Occipital lobe (tissue), 2 donors: ENCODE measurements around the gene CKS2. TPM values are rescaled to one million over a fixed set of nuclear protein-coding genes. Genes with fewer than 3 reads are reported as not detected.
"Not testable (repeated sequence)": the region's sequence is repeated elsewhere in the genome, so short reads cannot be mapped to it uniquely, and the experiment has no call there.

ENCODE experiments used
- DNase-seq: peaks from one replicate; lab custom pipeline; 2025; lab: John Stamatoyannopoulos, UW
- total RNA-seq: library from RNA; depleted of rRNA; stranded (reverse); fragments of >200 nt; gene quantifications from one replicate; pipeline ENCODE4 v1.2.3, GENCODE V29; 2014

The CKS2 gene
- total RNA-seq, 1 donor from 2014 or later = 34.3 TPM

DNA sequence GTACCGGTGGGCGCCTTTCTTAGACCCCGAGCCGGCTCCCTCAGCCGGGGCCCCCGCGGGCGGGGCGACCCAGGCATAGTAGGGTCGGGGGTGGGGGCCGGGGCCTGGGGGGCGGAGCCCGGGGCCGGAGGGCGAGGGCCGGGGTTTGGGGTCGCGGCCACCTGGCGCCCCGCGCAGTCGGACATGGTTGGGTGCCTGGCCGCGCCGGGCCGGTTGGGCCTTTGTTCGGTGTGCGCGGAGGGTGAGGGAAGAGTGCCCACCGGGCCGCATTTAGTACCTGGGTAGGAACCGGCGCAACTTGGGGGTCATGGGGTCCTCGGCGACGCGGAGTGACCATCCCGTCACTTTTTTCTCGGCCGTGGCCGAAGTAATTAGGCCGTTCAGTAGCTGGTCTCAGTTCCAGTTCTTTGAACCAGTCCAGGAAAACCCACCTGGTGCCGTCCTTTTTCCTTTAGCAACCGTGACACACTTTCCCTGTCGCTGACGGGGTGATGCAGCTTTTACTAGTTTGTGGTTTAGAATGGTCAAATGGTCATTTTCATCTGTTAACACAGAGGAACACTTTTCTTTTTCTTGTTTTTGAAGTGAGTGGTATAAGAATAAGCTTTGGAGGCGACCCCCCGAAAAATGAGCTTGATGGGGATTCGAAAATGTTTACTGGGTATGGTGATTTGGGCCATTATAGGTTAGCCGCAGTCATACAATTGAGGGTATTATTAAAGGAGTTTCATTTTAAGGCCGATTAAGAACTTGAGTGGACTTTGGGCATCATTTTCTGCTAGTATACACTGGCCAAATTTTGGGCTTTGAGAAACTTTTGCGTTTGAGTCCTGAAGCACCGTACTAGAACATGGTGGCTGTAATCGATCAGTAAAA is 589 bp downstream of the CKS2 start:
- no peak for DNase-seq

DNA sequence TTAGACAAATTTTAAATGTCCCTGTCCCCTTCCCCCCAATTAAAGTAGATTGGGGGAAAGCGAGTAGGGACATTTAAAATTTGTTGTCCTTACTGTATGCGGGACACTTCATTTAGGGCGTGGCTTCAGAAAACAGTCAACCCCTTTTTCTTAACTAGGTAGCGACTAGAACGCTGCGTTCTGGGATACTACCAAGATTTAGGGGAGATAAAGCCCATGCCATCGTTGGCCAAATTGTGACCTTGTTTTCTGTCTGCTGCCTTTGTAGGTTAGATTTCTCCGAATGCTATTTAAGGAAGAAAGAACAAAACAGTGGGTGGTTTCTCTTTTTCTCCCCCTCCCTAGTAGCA is 1.2 kb downstream of the CKS2 start:
- no peak for DNase-seq

DNA sequence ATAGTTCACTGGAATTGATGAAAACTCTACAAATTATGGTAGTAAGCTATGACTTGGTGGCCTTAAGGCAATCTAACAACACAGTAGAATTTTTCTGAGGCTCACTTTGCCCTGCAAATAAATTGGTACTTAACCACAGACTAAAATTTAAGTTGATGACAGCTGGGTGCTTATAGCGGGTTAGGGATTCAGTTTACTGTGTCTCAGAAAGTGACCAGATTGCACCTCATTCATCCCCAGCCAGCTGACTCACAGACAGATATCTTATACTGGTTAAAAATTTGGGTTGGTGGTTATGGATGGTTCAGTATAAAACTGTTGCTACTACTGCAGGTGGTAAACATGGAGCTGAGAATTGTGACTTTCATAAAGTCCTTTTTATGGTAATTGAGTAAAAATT is 2.8 kb downstream of the CKS2 start:
- no peak for DNase-seq

GRCh38 chr9:89314955-89315354 is 4.0 kb downstream of the CKS2 start:
- no peak for DNase-seq

- no peak for DNase-seq
Measured at GRCh38 chr9:89315482-89315881, 4.5 kb downstream of the CKS2 start.

DNA sequence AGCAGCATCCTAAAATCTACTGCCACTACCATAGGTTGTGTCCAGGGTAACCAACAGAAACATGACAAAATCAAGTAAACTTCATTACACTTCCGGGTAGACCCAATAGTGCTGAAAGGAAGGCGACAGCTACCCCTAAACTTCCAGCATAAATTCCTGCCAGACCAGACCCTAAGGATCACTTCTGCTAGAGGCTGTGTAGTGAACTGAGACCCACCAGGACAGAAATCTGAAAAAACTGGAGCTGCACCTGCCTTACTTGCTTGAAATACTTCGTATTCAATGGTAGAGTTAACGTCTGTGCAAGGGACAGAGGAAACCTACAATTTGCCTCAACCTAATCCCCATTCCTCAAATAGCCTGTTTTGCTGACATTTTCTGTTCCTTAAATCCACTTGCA is 6.3 kb downstream of the CKS2 start:
- DNase-seq = no peak

GRCh38 chr9:89318123-89319014 is 7.4 kb downstream of the CKS2 start, which contains the start of gene SECISBP2:
Gene SECISBP2 (plus strand): TSS chr9:89318500. CDS start chr9:89318577, 77 bp downstream.
- peak; percentile 94 for DNase-seq

DNA sequence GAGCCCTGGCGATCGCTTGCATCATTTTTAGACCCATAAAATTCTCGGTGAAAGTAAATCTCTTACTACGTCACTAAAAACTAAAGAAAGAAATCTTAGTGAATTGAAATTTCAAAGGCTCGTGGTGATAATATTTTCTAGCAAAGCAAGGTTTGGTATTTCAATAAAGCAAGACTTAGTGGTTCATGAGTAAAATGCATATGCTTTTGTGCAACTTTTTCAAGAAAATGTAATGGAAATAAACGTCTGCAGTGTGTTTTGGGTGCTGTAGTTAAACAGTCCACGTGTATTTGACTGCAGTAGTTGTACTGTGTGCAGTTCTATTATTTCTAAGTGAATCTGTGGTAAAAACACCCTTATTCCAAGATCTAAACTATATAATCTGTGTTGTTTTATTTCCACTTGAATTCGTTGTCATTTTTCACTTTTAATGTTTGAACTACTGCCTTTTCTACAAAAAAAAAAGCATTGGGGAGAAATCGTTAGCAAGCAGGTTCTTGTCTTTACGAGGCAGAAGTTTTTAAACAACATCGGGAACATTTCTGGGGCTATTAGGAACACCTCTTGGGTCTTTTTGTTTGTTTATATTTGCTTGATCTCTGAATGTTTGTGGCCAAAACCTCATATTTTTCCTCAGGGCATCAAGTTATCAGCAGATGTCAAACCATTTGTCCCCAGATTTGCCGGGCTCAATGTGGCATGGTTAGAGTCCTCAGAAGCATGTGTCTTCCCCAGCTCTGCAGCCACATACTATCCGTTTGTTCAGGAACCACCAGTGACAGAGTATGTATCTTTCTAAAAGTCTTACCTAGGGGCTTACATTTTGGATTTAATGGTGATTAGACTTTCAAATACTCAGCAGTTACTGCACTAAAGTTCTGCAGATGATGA is 8.3 kb downstream of the CKS2 start:
- no peak for DNase-seq

DNA sequence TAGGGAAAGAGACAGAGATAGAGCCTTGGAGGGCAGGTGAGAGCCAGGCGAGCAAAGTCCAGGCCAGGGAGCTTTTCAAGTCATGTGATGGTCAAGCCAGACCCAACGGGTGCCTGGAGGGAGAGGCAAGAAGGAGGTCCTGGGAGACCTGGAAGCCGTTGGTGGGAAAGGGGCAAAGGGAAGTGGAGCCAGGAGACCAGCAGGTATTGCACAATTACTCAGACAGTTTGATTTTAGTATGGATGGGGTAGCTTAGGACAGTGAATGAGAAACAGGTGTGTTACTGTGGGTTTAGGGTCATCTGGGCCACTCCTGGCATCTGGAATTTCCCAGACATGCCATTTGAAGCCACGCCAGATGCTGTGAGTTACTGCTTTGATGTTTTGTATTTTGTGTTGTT is 12.4 kb downstream of the CKS2 start:
- DNase-seq = no peak

DNA sequence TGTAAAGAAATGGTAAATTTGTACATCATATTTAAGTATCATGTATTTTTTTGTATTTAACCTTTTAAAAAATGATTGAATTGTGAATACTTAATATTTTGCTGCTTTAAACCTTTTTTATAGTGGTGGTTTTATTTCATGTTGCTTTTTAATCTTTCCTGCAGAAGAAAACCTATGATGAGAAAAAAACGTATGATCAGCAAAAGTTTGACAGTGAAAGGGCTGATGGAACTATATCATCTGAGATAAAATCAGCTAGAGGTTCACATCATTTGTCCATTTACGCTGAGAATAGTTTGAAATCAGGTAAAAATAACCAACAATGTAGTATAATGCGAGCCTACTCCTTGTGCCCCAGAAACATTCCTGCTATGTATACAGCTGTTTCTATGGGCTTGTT is 14.7 kb downstream of the CKS2 start:
- DNase-seq = no peak

GRCh38 chr9:89328064-89328463 is 17.1 kb downstream of the CKS2 start:
- DNase-seq = no peak

DNA sequence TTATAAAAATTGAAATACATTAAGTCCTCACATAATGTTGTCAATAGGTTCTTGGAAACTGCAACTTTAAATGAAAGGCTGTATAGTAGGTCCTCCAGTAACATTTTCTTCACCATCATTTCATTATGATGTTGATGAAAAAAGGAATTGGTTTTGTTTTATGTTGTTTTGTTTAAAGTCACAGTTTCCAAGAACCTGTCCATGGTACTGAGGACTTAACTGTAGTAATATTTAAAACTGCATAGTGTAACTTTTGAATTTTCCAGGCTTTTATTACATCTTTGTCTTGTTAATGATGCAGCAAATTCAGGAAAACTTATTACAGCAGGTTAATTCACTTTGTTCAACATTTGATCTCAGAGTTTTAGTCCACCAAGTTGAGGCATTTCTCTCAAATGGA is 18.9 kb downstream of the CKS2 start:
- no peak for DNase-seq

- DNase-seq = no peak
Measured at GRCh38 chr9:89330513-89330912, 19.5 kb downstream of the CKS2 start.

DNA sequence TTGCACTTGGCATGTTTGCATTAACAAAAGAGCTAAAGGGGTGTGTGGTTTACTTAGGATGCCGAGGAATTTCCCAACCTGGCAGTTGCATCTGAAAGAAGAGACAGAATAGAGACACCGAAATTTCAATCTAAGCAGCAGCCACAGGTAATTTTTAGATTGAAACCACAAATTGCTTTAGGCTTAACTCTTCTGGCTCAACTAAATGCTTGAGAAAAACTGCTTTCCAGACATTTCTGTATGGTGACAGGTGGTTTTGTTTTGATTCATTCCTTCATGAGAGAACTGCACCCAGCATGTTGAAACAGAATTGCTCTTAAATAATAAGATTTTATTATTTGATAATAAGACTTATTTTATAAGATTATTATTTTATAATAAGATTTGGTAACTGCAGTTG is 28.8 kb downstream of the CKS2 start:
- DNase-seq = no peak

DNA sequence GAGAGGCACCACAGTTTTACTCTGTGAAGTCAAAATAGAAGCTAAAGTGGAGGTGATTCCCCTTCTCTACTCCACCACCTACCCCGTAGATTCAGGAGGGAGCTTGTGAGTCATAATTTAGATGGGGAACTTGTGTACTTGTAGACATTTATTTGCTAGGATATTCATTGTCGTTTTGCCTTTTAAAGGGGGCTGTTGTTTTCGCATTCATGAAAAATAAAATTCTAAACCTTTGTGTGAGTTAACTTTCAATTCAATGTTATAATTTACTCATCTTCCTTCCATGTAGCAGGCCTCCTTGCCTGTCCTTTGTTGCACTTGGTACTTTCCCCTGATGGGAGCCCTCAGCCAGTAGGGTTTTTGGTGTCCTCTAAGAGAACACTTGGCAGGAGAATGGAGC is 29.3 kb downstream of the CKS2 start:
- DNase-seq = no peak

DNA sequence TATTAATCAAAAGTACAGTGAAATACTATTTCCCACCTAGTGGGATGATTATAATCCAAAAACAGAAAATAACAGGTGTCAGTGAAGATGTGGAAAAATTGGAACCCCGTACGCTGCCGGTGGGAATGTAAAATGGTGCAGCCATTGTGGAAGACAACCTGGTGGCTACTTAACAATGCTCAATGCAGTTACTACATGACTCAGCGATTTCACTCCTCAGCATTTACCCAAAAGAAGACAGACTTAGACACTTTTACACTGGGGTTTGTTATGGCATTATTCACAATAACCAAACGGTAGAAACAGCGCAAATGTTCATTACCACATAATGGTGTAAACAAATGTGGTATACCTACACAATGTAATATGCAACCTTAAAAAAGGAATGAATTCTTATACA is 31.2 kb downstream of the CKS2 start:
- DNase-seq = no peak

DNA sequence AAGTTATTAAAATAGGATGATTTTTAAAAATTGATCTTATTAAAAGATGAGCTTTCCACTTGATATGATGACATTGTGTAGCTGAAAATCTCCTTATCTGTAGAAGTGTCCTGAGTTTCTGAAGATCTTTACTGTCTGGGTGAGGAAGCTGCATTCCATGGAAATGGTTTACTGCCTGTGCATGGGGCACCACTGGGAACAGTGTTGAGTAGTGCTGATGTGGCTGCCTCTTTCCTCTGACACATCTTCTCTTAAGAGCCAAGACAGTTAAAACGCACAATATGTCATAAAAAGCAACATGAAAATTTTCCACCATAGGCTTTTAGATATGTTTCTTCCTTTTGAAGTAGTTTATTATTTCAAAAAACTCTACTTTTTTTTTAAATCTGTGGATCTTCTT is 32.0 kb downstream of the CKS2 start:
- no peak for DNase-seq

DNA sequence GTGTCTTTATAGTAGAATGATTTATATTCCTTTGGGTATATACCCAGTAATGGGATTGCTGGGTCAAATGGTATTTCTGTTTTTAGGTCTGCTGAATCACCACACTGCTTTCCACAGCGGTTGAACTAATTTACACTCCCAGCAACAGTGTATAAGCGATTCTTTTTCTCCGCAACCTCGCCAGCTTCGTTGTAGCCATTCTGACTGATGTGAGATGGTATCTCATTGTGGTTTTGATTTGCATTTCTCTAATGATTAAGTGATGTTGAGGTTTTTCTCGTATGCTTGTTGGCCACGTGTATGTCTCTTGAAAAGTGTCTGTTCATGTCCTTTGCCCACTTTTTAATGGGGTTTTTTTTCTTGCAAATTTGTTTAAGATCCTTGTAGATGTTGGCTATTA is 32.8 kb downstream of the CKS2 start:
- not testable (repeated sequence) for DNase-seq

GRCh38 chr9:89345476-89345875 is 34.5 kb downstream of the CKS2 start:
- no peak for DNase-seq

DNA sequence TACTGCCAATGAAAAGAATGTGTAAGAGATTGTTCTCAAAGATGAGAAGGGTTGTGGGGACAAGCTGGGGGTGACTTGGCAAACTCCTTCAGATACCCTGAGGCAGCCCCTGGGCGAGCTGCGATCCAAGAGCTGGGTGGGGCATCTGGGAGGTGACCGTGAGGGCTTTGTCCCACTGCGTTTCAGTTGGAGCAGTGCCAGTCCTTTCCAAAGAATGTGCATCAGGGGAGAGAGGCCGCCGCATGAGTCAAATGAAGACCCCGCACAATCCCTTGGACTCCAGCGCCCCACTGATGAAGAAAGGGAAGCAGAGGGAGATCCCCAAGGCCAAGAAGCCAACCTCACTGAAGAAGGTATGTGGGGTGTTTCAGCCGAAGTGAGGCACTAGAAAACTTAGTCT is 35.7 kb downstream of the CKS2 start:
- DNase-seq = no peak

- DNase-seq = no peak
Measured at GRCh38 chr9:89347651-89348050, 36.7 kb downstream of the CKS2 start.

DNA sequence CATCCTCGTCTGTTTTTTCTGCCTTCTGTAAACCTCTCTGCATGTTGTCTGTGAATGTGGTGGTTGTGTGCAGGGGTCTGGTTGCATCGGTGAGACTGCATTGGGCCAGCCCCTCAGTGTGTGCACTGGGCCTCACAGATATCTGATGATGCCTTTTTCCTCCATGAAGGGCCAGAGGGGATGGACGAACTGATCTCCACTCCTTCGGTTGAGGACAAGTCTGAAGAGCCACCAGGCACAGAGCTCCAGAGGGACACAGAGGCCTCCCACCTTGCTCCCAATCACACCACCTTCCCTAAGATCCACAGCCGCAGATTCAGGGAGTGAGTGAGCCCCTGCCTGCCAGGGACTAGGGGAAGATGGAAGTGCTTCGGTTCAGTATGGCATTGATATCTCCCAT is 38.6 kb downstream of the CKS2 start:
- DNase-seq = no peak
